GM10266 (cell line): Measurements from ENCODE around the gene GAS7.

Experiments used
- DNase-seq: peaks from one replicate; pipeline ENCODE4 v3.0.0; 2012; ENCODE audit errors: extremely low spot score
- CTCF ChIP-seq: IDR thresholded peaks from 2 replicates; pipeline ENCODE4 v1.5.1; 2012; ENCODE audit warnings: mild to moderate bottlenecking, low read depth; ENCODE audit not compliant: control insufficient read depth, insufficient read depth; ENCODE audit errors: missing control alignments

The GAS7 gene

GRCh38 chr17:9957244-9957643, 241.2 kb downstream of the GAS7 start:
- no peak for DNase-seq
- no peak for TF ChIP-seq CTCF

DNA sequence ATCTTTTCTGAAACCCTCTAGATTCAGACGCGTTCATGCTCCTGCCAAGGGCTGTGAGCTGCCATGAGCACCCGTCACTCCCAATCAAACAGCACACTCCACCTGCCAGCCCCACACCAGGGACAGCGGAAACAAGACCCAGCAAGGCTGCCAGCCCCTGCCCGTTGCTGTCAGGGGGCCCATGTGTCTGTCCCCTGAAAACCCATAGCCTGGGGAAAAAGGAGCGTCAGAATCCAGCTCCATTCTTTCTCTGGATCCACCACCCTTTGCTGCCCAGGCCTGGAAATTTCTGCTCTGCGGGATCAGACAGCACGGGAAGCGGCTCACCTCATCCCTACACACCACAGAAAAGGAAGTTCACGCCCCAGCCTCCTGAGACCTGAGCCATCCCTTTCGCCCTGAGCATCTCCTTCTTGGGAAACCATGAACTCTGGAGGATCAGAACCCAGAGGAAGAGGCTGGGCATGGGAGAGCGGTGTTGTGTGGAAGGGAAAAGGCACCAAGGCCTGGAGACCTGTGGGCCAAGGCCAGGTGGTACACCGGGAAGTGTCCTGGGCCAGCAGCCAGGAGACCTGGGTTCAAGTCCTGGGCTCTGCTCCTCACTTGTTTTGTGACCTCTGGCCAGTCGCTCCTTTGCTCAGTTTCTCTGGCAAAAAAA, 241.8 kb downstream of the GAS7 start:
- DNase-seq, result no peak
- TF ChIP-seq CTCF, result no peak

GRCh38 chr17:9953492-9953891, 244.9 kb downstream of the GAS7 start:
- no peak for TF ChIP-seq CTCF
- DNase-seq, result no peak

DNA sequence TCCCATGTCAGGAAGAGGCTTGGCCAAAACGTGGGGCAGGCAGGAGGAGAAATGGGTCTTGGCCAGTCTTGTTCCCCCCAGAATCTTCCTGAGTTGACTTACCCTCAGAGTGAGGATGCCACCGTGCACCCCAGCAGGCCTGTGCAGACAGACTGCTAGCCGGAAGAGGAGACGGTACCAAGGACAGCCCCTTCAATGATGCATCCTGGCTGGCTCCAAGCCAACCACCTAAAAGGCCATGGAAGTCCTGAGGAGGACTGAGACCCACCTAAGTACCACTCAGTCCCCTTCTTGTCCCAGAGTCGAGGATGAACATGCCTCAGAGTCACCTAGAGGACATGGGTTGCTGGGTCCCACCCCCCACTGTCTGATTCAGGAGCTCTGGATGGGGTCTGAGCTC, 246.6 kb downstream of the GAS7 start:
- TF ChIP-seq CTCF, result no peak
- DNase-seq, result no peak

- TF ChIP-seq CTCF, result no peak
- no peak for DNase-seq
Observed at GRCh38 chr17:9948928-9949327, 249.5 kb downstream of the GAS7 start.

DNA sequence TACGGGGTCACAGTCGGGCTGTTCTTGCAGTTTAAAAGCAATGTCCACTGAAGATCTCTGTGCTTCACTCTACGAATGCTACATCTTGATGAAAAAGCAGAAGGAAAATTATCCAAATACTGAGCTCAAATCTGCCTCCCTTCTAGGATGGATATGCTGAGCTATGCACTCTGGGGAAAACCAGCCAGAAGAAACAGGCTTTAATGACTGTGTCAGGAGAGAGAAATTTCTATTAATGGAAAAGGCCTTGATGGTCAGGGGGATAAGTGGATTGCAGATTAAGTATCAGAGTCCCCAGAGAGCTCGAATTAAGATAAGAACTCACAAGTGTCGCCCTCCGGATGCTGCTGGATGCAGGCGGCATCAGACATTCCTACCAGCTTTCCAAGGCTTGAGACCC, 253.7 kb downstream of the GAS7 start:
- no peak for DNase-seq

DNA sequence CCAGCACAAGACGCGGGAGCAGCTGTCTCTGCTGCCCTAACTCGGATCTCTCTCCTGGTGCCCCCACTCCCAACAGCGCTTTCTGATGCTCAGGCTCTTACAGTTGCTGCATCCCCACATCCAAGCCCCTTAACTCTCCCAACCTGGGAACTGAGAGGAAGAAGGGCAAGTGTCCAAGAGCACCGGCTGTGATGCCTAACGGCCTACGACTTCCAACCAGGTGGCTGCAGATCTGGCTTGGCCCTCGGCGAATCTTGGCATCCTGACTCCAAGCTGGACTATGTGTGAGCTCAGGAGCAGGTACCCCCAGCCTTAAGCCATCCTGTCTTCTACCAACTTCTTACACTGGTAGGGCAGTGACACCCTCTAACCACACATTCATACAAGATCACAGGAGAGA, 255.1 kb downstream of the GAS7 start:
- TF ChIP-seq CTCF, result no peak
- DNase-seq, result no peak

More for the DNA sequence above, 253.7 kb downstream of the GAS7 start:
- TF ChIP-seq CTCF, result no peak
